H1 (cell line): ENCODE data around the gene WNK2. TPM values are rescaled to one million over a fixed set of nuclear protein-coding genes. Genes with fewer than 3 reads are reported as not detected.
"Not testable (repeated sequence)": the region's sequence is repeated elsewhere in the genome, so short reads cannot be mapped to it uniquely, and the experiment has no call there.

Experiments used
- CTCF ChIA-PET: fragments of 300-600 bp; sonication (Branson Sonifier 250); formaldehyde crosslinking; loops from one replicate; lab custom pipeline; 2021; ENCODE audit not compliant: partially characterized antibody; lab: Charles Lee
- POLR2A ChIA-PET: fragments of 300-600 bp; sonication (Branson Sonifier 250); formaldehyde crosslinking; loops from one replicate; lab custom pipeline; 2021; ENCODE audit warnings: inconsistent platforms; ENCODE audit not compliant: partially characterized antibody; lab: Charles Lee
- DNase-seq, 2 experiments: peaks; one replicate each; pipeline versions ENCODE4 v3.0.0 to v3.0.0-alpha.2; 2010 to 2022; ENCODE audit warnings: low spot score in 2 of 2, low read depth in 1 of 2, mixed read lengths in 1 of 2
- FAIRE-seq: peaks from 2 replicates; lab custom pipeline; 2011; peaks lifted over from hg19 to GRCh38; lab: Jason Lieb, UNC
- H2AFZ ChIP-seq: 2 replicates; pipeline ENCODE4 v1.8.1; 2012; ENCODE audit warnings: low read length, inconsistent platforms
- H2AK5ac ChIP-seq: 2 replicates; pipeline ENCODE4 v1.6.1; 2013; ENCODE audit warnings: low read depth, low read length
- H2BK120ac ChIP-seq: replicated peaks from 2 replicates; pipeline ENCODE3; 2013; ENCODE audit warnings: low read depth, low read length, inconsistent platforms
- H2BK12ac ChIP-seq: 2 replicates; pipeline ENCODE4 v1.6.1; 2013; ENCODE audit warnings: low read depth, low read length
- H2BK15ac ChIP-seq: 2 replicates; pipeline ENCODE4 v1.6.1; 2013; ENCODE audit warnings: low read length
- H2BK20ac ChIP-seq: 2 replicates; pipeline ENCODE4 v1.6.1; 2013; ENCODE audit warnings: low read length
- H2BK5ac ChIP-seq: 2 replicates; pipeline ENCODE4 v1.6.1; 2013; ENCODE audit warnings: low read depth, low read length
- H3K14ac ChIP-seq: 2 replicates; pipeline ENCODE4 v1.6.1; 2013; ENCODE audit warnings: inconsistent platforms; ENCODE audit not compliant: insufficient read length
- H3K18ac ChIP-seq: 2 replicates; pipeline ENCODE4 v1.6.1; 2013; ENCODE audit warnings: low read length; ENCODE audit errors: extremely low read depth
- H3K23ac ChIP-seq: 2 replicates; pipeline ENCODE4 v1.6.1; 2013; ENCODE audit warnings: inconsistent platforms; ENCODE audit not compliant: insufficient read length
- H3K23me2 ChIP-seq: 2 replicates; pipeline ENCODE4 v1.6.1; 2013; ENCODE audit warnings: low read depth, low read length
- H3K27ac ChIP-seq: 2 replicates; pipeline ENCODE4 v1.6.1; 2011; ENCODE audit warnings: low read depth, low read length, inconsistent platforms
- H3K27me3 ChIP-seq, 4 experiments: replicated peaks in 1 of 4; 1 replicate in 1 of 4; 2 replicates in 3 of 4; pipeline versions ENCODE4 v1.6.1 to v1.8.1; 2011 to 2013; ENCODE audit warnings: low read length in 3 of 4, mild to moderate bottlenecking in 3 of 4, inconsistent platforms in 2 of 4, mixed read lengths in 2 of 4, moderate library complexity in 1 of 4; ENCODE audit not compliant: control insufficient read depth in 3 of 4, insufficient read depth in 3 of 4; ENCODE audit errors: extremely low read depth in 1 of 4
- H3K36me3 ChIP-seq, 4 experiments: 2 replicates each; pipeline versions ENCODE4 v1.6.1 to v1.8.1; 2011 to 2013; ENCODE audit warnings: mild to moderate bottlenecking in 4 of 4, low read length in 3 of 4, moderate library complexity in 2 of 4, control low read depth in 1 of 4, inconsistent platforms in 1 of 4; ENCODE audit not compliant: insufficient read depth in 4 of 4, control insufficient read depth in 2 of 4
- H3K4ac ChIP-seq: replicated peaks from 2 replicates; pipeline ENCODE3; 2013; ENCODE audit warnings: low read length, low read depth, mixed read lengths, inconsistent platforms; ENCODE audit not compliant: insufficient read length
- H3K4me1 ChIP-seq, 4 experiments: replicated peaks in 1 of 4; 1 replicate in 1 of 4; 2 replicates in 3 of 4; pipeline versions ENCODE4 v1.6.1 to v1.8.1; 2011 to 2013; ENCODE audit warnings: low read length in 3 of 4, inconsistent platforms in 2 of 4, mixed read lengths in 1 of 4; ENCODE audit not compliant: insufficient read depth in 4 of 4, control insufficient read depth in 3 of 4
- H3K4me2 ChIP-seq, 2 experiments: 2 replicates each; pipeline versions ENCODE4 v1.6.1 to v1.8.1; 2011 to 2013; ENCODE audit warnings: low read depth in 2 of 2, low read length in 2 of 2, control low read depth in 1 of 2, inconsistent platforms in 1 of 2, mild to moderate bottlenecking in 1 of 2; ENCODE audit not compliant: insufficient read depth in 1 of 2
- H3K4me3 ChIP-seq, 4 experiments: fragments of 200-600, 300-600 bp in 1 of 4; sonication (generic), shearing (Covaris generic), sonication (Bioruptor Twin) in 1 of 4; 2 replicates each; pipeline versions ENCODE4 v1.5.1 to v1.8.1; 2011 to 2016; ENCODE audit warnings: low read length in 4 of 4, low read depth in 3 of 4, control low read depth in 2 of 4, inconsistent platforms in 2 of 4, mild to moderate bottlenecking in 2 of 4, mixed read lengths in 1 of 4, moderate library complexity in 1 of 4; ENCODE audit not compliant: insufficient read depth in 2 of 4; ENCODE audit errors: extremely low read depth in 1 of 4
- H3K56ac ChIP-seq: replicated peaks from 2 replicates; pipeline ENCODE3; 2013; ENCODE audit warnings: low read depth, mild to moderate bottlenecking, mixed read lengths, low read length, inconsistent platforms; ENCODE audit not compliant: insufficient read length
- H3K79me1 ChIP-seq: 2 replicates; pipeline ENCODE4 v1.6.1; 2013; ENCODE audit warnings: low read depth, low read length, control low read depth
- H3K79me2 ChIP-seq, 2 experiments: 2 replicates each; pipeline versions ENCODE4 v1.6.1 to v1.8.1; 2012 to 2013; ENCODE audit warnings: low read length in 2 of 2, mild to moderate bottlenecking in 2 of 2, inconsistent platforms in 1 of 2; ENCODE audit not compliant: insufficient read depth in 2 of 2, control insufficient read depth in 1 of 2
- H3K9ac ChIP-seq, 4 experiments: replicated peaks in 1 of 4; 1 replicate in 1 of 4; 2 replicates in 3 of 4; pipeline versions ENCODE4 v1.6.1 to v1.8.1; 2011 to 2013; ENCODE audit warnings: low read depth in 3 of 4, low read length in 3 of 4, control low read depth in 2 of 4, mild to moderate bottlenecking in 2 of 4, moderate library complexity in 2 of 4, inconsistent platforms in 1 of 4; ENCODE audit errors: extremely low read depth in 1 of 4
- H3K9me3 ChIP-seq, 2 experiments: 2 replicates each; pipeline versions ENCODE4 v1.6.1 to v1.8.1; 2012 to 2013; ENCODE audit warnings: mild to moderate bottlenecking in 2 of 2, moderate library complexity in 2 of 2, control low read depth in 1 of 2, inconsistent platforms in 1 of 2, low read depth in 1 of 2, low read length in 1 of 2, mixed read lengths in 1 of 2; ENCODE audit not compliant: insufficient read depth in 2 of 2
- H4K20me1 ChIP-seq, 2 experiments: replicated peaks in 1 of 2; 2 replicates each; pipeline versions ENCODE3 to v1.8.1; 2011 to 2013; ENCODE audit warnings: inconsistent platforms in 2 of 2, low read length in 2 of 2, mild to moderate bottlenecking in 1 of 2; ENCODE audit not compliant: insufficient read depth in 2 of 2, control insufficient read depth in 1 of 2
- H4K5ac ChIP-seq: 2 replicates; pipeline ENCODE4 v1.6.1; 2013; ENCODE audit warnings: low read length, low read depth, mixed read lengths, inconsistent platforms; ENCODE audit not compliant: insufficient read length
- H4K8ac ChIP-seq: 2 replicates; pipeline ENCODE4 v1.8.0; 2013; ENCODE audit warnings: mild to moderate bottlenecking, moderate library complexity, low read length, inconsistent platforms; ENCODE audit not compliant: insufficient read depth; ENCODE audit errors: extremely low read depth
- H4K91ac ChIP-seq: replicated peaks from 2 replicates; pipeline ENCODE3; 2013; ENCODE audit warnings: low read length, mixed read lengths, inconsistent platforms; ENCODE audit not compliant: insufficient read length
- TEAD4 ChIP-seq: IDR thresholded peaks from 2 replicates; pipeline ENCODE4 v1.6.1; 2012; ENCODE audit warnings: low read depth, low read length, inconsistent platforms, mixed read lengths
- YY1 ChIP-seq: IDR thresholded peaks from 2 replicates; pipeline ENCODE4 v1.6.1; 2011; ENCODE audit warnings: low read depth, mild to moderate bottlenecking, low read length
- WGBS, 2 experiments: shearing (Covaris generic) in 1 of 2; methylation state at CpG; one replicate each; pipeline versions ENCODE4 v1.1.6 to v1.1.7; 2013 to 2015; ENCODE audit warnings: low lambda C conversion rate in 2 of 2, mixed read lengths in 2 of 2, inconsistent platforms in 1 of 2, low coverage in 1 of 2, missing lambda C conversion rate in 1 of 2; ENCODE audit not compliant: insufficient replicate concordance in 2 of 2, insufficient coverage in 1 of 2, insufficient read length in 1 of 2; ENCODE audit errors: extremely low coverage in 1 of 2, missing lambda C conversion rate in 1 of 2; 5-methylcytosine and 5-hydroxymethylcytosine counted together
- polyA plus RNA-seq, 7 experiments: library from polyadenylated mRNA; depleted of rRNA in 3 of 7; stranded (reverse) in 5 of 7; unstranded in 2 of 7; fragments of >200 nt in 5 of 7; fragments of 200-250 nt in 2 of 7; gene quantifications; 1 replicate in 5 of 7; 2 replicates in 1 of 7; 4 replicates in 1 of 7; pipeline versions ENCODE4 v1.2.1 to v1.2.3, GENCODE V29; 2011 to 2013; ENCODE audit warnings: missing spikeins in 2 of 7, mixed read lengths in 2 of 7
- total RNA-seq: library from RNA; stranded (reverse); fragmentation: NEBNext Ultra II Directional; extraction: Animal tissue kit (Norgen Biotek cat#: 25700); gene quantifications from 2 replicates; pipeline ENCODE4 v1.2.1, GENCODE V29; 2021

WNK2 gene
- total and polyA plus RNA-seq, 2 of the 8 experiments (the other 6 are each of a cell fraction or from before 2014, with no cell fraction given), result 12.0 to 87.2 TPM

DNA sequence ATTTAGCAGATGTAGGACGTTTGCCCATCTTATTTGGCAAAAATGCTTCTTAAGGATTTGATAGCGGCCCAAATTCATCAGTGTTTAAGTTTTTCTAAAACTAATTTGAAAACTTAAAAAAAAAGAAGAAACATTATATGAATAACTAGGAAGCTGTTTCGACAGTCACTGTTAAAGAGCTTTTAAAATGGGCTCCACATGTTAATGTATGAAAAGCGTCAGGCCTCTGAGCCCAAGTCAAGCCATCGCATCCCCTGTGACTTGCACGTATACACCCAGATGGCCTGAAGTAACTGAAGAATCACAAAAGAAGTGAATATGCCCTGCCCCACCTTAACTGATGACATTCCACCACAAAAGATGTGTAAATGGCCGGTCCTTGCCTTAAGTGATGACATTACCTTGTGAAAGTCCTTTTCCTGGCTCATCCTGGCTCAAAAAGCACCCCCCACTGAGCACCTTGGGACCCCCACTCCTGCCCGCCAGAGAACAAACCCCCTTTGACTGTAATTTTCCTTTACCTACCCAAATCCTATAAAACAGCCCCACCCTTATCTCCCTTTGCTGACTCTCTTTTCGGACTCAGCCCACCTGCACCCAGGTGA, 163.5 kb downstream of the WNK2 start:
- not testable (repeated sequence) for H4K20me1 ChIP-seq, H3K18ac ChIP-seq, H2BK20ac ChIP-seq, H3K14ac ChIP-seq, H3K27ac ChIP-seq, H3K9me3 ChIP-seq, H2BK15ac ChIP-seq, H2AK5ac ChIP-seq, H3K23ac ChIP-seq, H3K56ac ChIP-seq, H2BK120ac ChIP-seq, H3K79me1 ChIP-seq, H3K27me3 ChIP-seq, FAIRE-seq, H2AFZ ChIP-seq, H3K23me2 ChIP-seq, H3K9ac ChIP-seq, H4K8ac ChIP-seq, H3K36me3 ChIP-seq, H3K4ac ChIP-seq, H4K91ac ChIP-seq, H2BK12ac ChIP-seq
- CTCF ChIA-PET, result interaction anchor here (1.0 kb wide), 1 partner anchor 192 kb away, joined by 3 read pairs; no protein-coding TSS in a partner anchor
- Histone ChIP-seq H3K4me1 (peaks cover 3 to 13% (median 5%) of the 10 kb centered on the region in 4 experiments; a peak in 5 of 7 replicates), H4K5ac (peak overlapping the region; percentile 81), H3K4me2 (peak overlapping the region; percentile 28 to 70; a peak in 3 of 4 replicates), H2BK5ac (peak overlapping the region; percentile 96; the same call in 1 of the 2 replicates), H3K4me3 (peak overlapping the region in 2 of 4 experiments; percentile 20 to 66; a peak in 3 of 8 replicates), H3K79me2 (peaks cover 0 to 43% of the 10 kb centered on the region in 2 experiments; a peak in 3 of 4 replicates)
- TF ChIP-seq TEAD4, result 0 out of 2 replicates have a peak, but pooled peaks have one; percentile 3
- 0 out of 2 replicates have a peak, but pooled peaks have one; percentile 25 for TF ChIP-seq YY1
- DNase-seq, result peak in 1 of 2 experiments; percentile 63
- POLR2A ChIA-PET, result interaction anchor here (0.6 to 1.3 kb wide), 5 partner anchors 8 to 1638 kb away, joined by 3 to 5 read pairs (median 4); no protein-coding TSS in a partner anchor
- 15% methylated on average over 8 of the region's 9 CpGs; no CpG with 5 or more reads in 1 of the 2 experiments for WGBS, 2 experiments
